ENCODE measurements around the gene FALEC.
A peak's percentile ranks its signal among the peaks of the same experiment; 100 is the strongest.
"Not testable (repeated sequence)": the region's sequence is repeated elsewhere in the genome, so short reads cannot be mapped to it uniquely, and the experiment has no call there.

FALEC gene

GRCh38 chr1:150577557-150578271 lies 62.2 kb downstream of the FALEC start:
- peak overlapping the region; percentile 95 for H3K4me3 ChIP-seq (ENCODE audit: low read depth, low read length)
- TF ChIP-seq, protein P1, sequence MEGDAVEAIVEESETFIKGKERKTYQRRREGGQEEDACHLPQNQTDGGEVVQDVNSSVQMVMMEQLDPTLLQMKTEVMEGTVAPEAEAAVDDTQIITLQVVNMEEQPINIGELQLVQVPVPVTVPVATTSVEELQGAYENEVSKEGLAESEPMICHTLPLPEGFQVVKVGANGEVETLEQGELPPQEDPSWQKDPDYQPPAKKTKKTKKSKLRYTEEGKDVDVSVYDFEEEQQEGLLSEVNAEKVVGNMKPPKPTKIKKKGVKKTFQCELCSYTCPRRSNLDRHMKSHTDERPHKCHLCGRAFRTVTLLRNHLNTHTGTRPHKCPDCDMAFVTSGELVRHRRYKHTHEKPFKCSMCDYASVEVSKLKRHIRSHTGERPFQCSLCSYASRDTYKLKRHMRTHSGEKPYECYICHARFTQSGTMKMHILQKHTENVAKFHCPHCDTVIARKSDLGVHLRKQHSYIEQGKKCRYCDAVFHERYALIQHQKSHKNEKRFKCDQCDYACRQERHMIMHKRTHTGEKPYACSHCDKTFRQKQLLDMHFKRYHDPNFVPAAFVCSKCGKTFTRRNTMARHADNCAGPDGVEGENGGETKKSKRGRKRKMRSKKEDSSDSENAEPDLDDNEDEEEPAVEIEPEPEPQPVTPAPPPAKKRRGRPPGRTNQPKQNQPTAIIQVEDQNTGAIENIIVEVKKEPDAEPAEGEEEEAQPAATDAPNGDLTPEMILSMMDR (IDR thresholded peaks at IDR 0.05; ENCODE audit: low read depth, low read length) = no peak

DNA sequence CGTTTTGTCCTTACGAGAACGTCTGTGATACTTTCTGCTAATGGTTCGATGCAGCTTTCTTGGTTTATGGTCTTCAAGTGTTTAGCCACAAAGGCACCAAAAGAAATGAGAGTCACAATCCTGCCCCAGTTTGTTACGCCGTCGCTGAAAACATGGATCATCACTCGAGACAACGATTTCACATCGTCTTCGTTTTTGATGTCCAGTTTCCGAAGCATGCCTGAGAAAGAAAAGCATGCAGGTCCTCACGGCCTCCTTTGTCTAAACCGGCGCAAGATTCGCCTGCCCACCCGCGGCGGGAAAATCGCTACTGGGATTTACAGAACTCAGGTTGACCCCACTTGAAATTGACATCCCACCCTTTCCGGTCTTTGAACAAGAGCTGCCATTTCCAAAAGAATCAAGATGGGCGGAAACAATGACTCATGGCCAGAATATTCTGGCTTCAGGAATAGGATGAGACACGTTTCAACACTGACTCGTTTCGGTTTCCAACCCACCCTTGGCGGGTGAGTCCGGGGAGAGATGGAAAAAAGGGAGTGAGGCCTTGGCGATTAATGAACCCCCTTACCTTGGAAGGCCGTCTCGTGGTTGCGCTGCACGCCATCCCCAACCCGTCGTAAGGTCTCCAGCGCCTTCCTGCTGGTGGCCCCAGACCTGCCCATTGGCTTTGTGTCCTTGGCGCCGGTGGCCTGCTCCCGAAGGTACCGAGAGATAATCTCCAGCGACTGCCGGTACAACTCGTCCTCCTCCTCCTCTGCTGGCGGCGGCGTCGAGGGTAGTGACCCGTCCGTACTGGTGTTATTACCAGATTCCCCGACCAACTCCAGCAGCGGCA lies 62.9 kb downstream of the FALEC start:
- peak overlapping the region; percentile 95 for H3K4me3 ChIP-seq (ENCODE audit: low read depth, low read length)
- TF ChIP-seq, protein P1 (IDR thresholded peaks at IDR 0.05; ENCODE audit: low read depth, low read length) = no peak

- TF ChIP-seq, protein P1 (IDR thresholded peaks at IDR 0.05; ENCODE audit: low read depth, low read length) = no peak
- H3K4me3 ChIP-seq (ENCODE audit: low read depth, low read length) = peak within 1 kb of the TSS; percentile 95
Measured at GRCh38 chr1:150579110-150579944, 63.8 kb downstream of the FALEC start, which contains the start of gene MCL1. MCL1 (minus strand) TSS chr1:150579610; CDS start chr1:150579530, 80 bp downstream.

DNA sequence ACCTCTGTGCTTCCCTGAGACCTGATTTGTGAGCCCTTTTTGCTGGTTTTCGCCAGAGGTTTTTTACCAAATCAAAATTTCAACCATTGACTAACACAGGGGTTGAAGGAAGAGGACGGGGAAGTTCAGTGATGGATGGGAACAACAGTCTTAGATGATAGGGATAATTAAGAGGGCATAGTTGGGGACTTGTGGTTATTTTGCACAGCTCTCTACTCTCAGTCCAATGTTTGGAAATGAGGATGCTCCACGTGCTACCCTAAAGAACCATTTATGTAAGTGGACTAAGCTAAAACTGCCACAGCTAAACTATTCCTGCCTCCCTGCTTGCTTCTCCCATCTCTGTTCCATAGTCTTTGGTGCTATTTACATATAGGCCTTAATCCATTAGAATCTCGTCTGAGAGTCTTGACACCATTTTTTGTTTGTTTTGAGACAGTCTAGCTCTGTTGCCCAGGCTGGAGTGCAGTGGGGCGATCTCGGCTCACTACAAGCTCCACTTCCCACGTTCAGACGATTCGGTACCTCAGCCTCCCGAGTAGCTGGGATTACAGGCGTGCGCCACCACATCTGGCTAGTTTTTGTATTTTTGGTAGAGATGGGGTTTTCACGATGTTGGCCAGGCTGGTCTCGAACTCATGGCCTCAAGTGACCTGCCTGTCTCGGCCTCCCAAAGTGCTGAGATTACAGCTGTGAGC lies 64.5 kb downstream of the FALEC start:
- TF ChIP-seq, protein P1 (IDR thresholded peaks at IDR 0.05; ENCODE audit: low read depth, low read length) = no peak

GRCh38 chr1:150580966-150581365 lies 65.4 kb downstream of the FALEC start:
- H3K4me3 ChIP-seq (ENCODE audit: low read depth, low read length) = not testable (repeated sequence)

More for the DNA sequence above, 64.5 kb downstream of the FALEC start:
- peak overlapping the region; percentile 61 for H3K4me3 ChIP-seq (ENCODE audit: low read depth, low read length)

DNA sequence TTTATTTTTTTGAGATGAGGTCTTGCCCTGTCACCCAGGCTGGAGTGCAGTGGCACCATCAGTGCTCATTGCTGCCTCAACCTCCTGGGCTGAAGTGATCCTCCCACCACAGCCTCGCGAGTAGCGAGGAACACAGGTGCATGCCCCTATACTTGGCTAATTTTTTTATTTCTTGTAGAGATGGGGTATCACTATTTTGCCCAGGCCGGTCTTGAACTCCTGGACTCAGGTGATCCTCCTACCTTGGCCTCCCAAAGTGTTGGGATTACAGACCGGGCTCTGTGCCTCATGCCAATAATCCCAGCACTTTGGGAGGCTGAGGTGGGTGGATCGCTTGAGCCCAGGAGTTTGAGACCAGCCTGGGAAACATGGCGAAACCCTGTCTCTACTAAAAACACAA lies 65.9 kb downstream of the FALEC start:
- H3K4me3 ChIP-seq (ENCODE audit: low read depth, low read length) = not testable (repeated sequence)

- not testable (repeated sequence) for H3K4me3 ChIP-seq (ENCODE audit: low read depth, low read length)
Measured at GRCh38 chr1:150581962-150582361, 66.4 kb downstream of the FALEC start.

- H3K4me3 ChIP-seq (ENCODE audit: low read depth, low read length) = no peak overlapping the region
- TF ChIP-seq, protein P1 (IDR thresholded peaks at IDR 0.05; ENCODE audit: low read depth, low read length) = no peak
Measured at GRCh38 chr1:150582371-150582770, 66.8 kb downstream of the FALEC start.
